Measurements from ENCODE around the gene YLPM1. TPM values are rescaled to one million over a fixed set of nuclear protein-coding genes. Genes with fewer than 3 reads are reported as not detected.

The YLPM1 gene
- total RNA-seq, 1 donor from 2014 or later, result 53.0 TPM

GRCh38 chr14:74852922-74853530 lies 89.9 kb downstream of the YLPM1 start:
- H3K4me3 ChIP-seq, result no peak overlapping the region
- intact Hi-C loops (cut with DNase I), result no loop called here
- no peaks in the 10 kb centered on the region for H3K27me3 ChIP-seq
- TF ChIP-seq, protein P1, sequence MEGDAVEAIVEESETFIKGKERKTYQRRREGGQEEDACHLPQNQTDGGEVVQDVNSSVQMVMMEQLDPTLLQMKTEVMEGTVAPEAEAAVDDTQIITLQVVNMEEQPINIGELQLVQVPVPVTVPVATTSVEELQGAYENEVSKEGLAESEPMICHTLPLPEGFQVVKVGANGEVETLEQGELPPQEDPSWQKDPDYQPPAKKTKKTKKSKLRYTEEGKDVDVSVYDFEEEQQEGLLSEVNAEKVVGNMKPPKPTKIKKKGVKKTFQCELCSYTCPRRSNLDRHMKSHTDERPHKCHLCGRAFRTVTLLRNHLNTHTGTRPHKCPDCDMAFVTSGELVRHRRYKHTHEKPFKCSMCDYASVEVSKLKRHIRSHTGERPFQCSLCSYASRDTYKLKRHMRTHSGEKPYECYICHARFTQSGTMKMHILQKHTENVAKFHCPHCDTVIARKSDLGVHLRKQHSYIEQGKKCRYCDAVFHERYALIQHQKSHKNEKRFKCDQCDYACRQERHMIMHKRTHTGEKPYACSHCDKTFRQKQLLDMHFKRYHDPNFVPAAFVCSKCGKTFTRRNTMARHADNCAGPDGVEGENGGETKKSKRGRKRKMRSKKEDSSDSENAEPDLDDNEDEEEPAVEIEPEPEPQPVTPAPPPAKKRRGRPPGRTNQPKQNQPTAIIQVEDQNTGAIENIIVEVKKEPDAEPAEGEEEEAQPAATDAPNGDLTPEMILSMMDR (IDR thresholded peaks at IDR 0.05), result no peak
- peaks cover 18% of the 10 kb centered on the region for H3K4me1 ChIP-seq
- no peaks in the 10 kb centered on the region for H3K36me3 ChIP-seq
- peak; percentile 51 for ATAC-seq
- no peak for DNase-seq
- H3K27ac ChIP-seq, result peak overlapping the region; percentile 40
- H3K9me3 ChIP-seq, result no peaks in the 10 kb centered on the region

DNA sequence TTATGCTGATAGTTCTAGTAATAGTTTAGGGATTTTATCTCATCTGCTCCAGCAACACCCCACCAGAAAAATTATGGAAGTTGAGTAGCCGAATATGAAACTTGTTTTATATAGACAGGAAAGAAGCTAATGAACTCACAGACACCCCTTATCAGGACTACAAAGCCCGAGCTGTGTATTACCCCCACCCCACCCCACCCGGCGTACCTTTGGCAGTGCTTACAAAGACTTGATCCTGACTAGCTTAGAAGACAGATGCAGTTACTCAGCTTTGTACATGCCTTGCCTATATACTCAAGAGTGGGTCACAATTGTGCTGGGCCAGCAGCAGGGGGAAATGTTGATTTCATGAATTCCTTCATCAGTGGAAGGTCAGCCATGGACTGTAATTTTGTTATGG lies 90.5 kb downstream of the YLPM1 start:
- TF ChIP-seq, protein P1 (IDR thresholded peaks at IDR 0.05), result no peak
- Histone ChIP-seq H3K9me3 (no peaks in the 10 kb centered on the region), H3K4me1 (peaks cover 18% of the 10 kb centered on the region), H3K27ac (peak overlapping the region; percentile 40), H3K4me3 (no peak overlapping the region), H3K27me3 (no peaks in the 10 kb centered on the region), H3K36me3 (no peaks in the 10 kb centered on the region)
- intact Hi-C loops (cut with DNase I), result no loop called here
- no peak for ATAC-seq
- DNase-seq, result no peak

- Histone ChIP-seq H3K27me3 (no peaks in the 10 kb centered on the region), H3K27ac (no peak overlapping the region), H3K4me1 (peaks cover 18% of the 10 kb centered on the region), H3K36me3 (no peaks in the 10 kb centered on the region), H3K4me3 (no peak overlapping the region), H3K9me3 (no peaks in the 10 kb centered on the region)
- ATAC-seq, result no peak
- DNase-seq, result no peak
- TF ChIP-seq, protein P1 (IDR thresholded peaks at IDR 0.05), result no peak
- intact Hi-C loops (cut with DNase I), result no loop called here
Measured at GRCh38 chr14:74855021-74855420, 91.9 kb downstream of the YLPM1 start.

GRCh38 chr14:74855945-74856344 lies 92.8 kb downstream of the YLPM1 start:
- Histone ChIP-seq H3K27me3 (no peaks in the 10 kb centered on the region), H3K27ac (no peak overlapping the region), H3K4me1 (peaks cover 18% of the 10 kb centered on the region), H3K9me3 (no peaks in the 10 kb centered on the region), H3K36me3 (no peaks in the 10 kb centered on the region), H3K4me3 (no peak overlapping the region)
- TF ChIP-seq, protein P1 (IDR thresholded peaks at IDR 0.05), result no peak
- ATAC-seq (no peak), DNase-seq (no peak)
- intact Hi-C loops (cut with DNase I), result no loop called here

DNA sequence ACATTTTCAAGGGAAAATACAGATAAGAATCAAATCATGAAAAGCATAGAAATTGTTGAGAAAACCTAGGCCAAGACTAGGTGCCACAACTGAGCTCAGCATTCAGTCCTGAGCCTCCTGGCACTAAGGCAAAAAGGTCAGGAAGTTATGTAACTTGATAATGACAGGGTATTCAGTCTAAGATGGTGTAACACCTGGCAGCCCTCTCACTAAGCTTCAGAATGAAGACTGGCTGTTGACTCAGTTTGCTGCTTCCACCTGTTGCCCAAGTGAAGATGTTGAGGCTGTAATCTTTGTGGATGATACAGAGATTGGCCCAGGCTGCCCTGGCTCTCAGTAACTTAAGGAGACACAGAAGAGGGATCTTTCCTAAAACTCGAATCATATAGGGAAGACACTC lies 93.2 kb downstream of the YLPM1 start:
- no peak for ATAC-seq

More for the DNA sequence above, 93.2 kb downstream of the YLPM1 start:
- Histone ChIP-seq H3K27ac (no peak overlapping the region), H3K4me1 (peaks cover 18% of the 10 kb centered on the region), H3K36me3 (no peaks in the 10 kb centered on the region), H3K9me3 (no peaks in the 10 kb centered on the region), H3K4me3 (no peak overlapping the region), H3K27me3 (no peaks in the 10 kb centered on the region)
- no peak for DNase-seq
- TF ChIP-seq, protein P1 (IDR thresholded peaks at IDR 0.05), result no peak
- intact Hi-C loops (cut with DNase I), result no loop called here

Measured in upper lobe of right lung (tissue), 1 donor.